WERI-Rb-1 (cell line): ENCODE data around the gene SULT1C3.

Experiments used
- DNase-seq: peaks from one replicate; pipeline ENCODE4 v3.0.0-alpha.2; 2020
- H3K27ac ChIP-seq: fragments of 250-450 bp; sonication (Bioruptor Pico); 2 replicates; pipeline ENCODE4 v1.5.1; 2020; ENCODE audit warnings: mild to moderate bottlenecking, moderate library complexity
- H3K27me3 ChIP-seq: fragments of 250-450 bp; sonication (Bioruptor Pico); 2 replicates; pipeline ENCODE4 v1.5.1; 2021; ENCODE audit warnings: mild to moderate bottlenecking, low read depth, moderate library complexity; ENCODE audit not compliant: insufficient read depth, severe bottlenecking
- H3K36me3 ChIP-seq: fragments of 250-450 bp; sonication (Bioruptor Pico); 2 replicates; pipeline ENCODE4 v1.5.1; 2020; ENCODE audit warnings: mild to moderate bottlenecking, moderate library complexity
- H3K4me3 ChIP-seq: 2 replicates; pipeline ENCODE4 v1.5.1; 2011; ENCODE audit warnings: low read depth, mild to moderate bottlenecking, control low read depth, low read length
- H3K9me3 ChIP-seq: fragments of 250-450 bp; sonication (Bioruptor Pico); 2 replicates; pipeline ENCODE4 v1.5.1; 2021; ENCODE audit warnings: mild to moderate bottlenecking, moderate library complexity; ENCODE audit not compliant: severe bottlenecking
- CTCF ChIP-seq: IDR thresholded peaks from 2 replicates; pipeline ENCODE4 v1.5.1; 2011; ENCODE audit warnings: low read depth, mild to moderate bottlenecking, control low read depth, inconsistent platforms, low read length

The SULT1C3 gene

GRCh38 chr2:108263401-108263800 lies 23.6 kb downstream of the SULT1C3 start:
- DNase-seq = no peak
- no peaks in the 10 kb centered on the region for H3K36me3 ChIP-seq
- no peak overlapping the region for H3K4me3 ChIP-seq
- no peak for TF ChIP-seq CTCF
- peaks cover 61% of the 10 kb centered on the region for H3K27me3 ChIP-seq
- no peaks in the 10 kb centered on the region for H3K9me3 ChIP-seq
- H3K27ac ChIP-seq = no peak overlapping the region

GRCh38 chr2:108266218-108266617 lies 26.4 kb downstream of the SULT1C3 start:
- Histone ChIP-seq H3K27ac (no peak overlapping the region), H3K36me3 (no peaks in the 10 kb centered on the region), H3K4me3 (no peak overlapping the region), H3K27me3 (peaks cover 72% of the 10 kb centered on the region), H3K9me3 (no peaks in the 10 kb centered on the region)
- no peak for DNase-seq
- TF ChIP-seq CTCF = no peak

- peaks cover 81% of the 10 kb centered on the region for H3K27me3 ChIP-seq
- no peaks in the 10 kb centered on the region for H3K36me3 ChIP-seq
- H3K9me3 ChIP-seq = no peaks in the 10 kb centered on the region
- no peak for TF ChIP-seq CTCF
- DNase-seq = no peak
- H3K4me3 ChIP-seq = no peak overlapping the region
- no peak overlapping the region for H3K27ac ChIP-seq
Observed at GRCh38 chr2:108267101-108267500, 27.3 kb downstream of the SULT1C3 start.

- Histone ChIP-seq H3K36me3 (no peaks in the 10 kb centered on the region), H3K27me3 (peaks cover 82% of the 10 kb centered on the region), H3K4me3 (no peak overlapping the region), H3K9me3 (no peaks in the 10 kb centered on the region), H3K27ac (no peak overlapping the region)
- no peak for DNase-seq
- no peak for TF ChIP-seq CTCF
Observed at GRCh38 chr2:108268001-108268400, 28.2 kb downstream of the SULT1C3 start.

GRCh38 chr2:108270346-108270745 lies 30.6 kb downstream of the SULT1C3 start:
- H3K9me3 ChIP-seq = no peaks in the 10 kb centered on the region
- no peak overlapping the region for H3K4me3 ChIP-seq
- DNase-seq = no peak
- peaks cover 78% of the 10 kb centered on the region for H3K27me3 ChIP-seq
- H3K36me3 ChIP-seq = no peaks in the 10 kb centered on the region
- H3K27ac ChIP-seq = no peak overlapping the region
- no peak for TF ChIP-seq CTCF

- Histone ChIP-seq H3K9me3 (no peaks in the 10 kb centered on the region), H3K27me3 (peaks cover 74% of the 10 kb centered on the region), H3K36me3 (no peaks in the 10 kb centered on the region), H3K27ac (no peak overlapping the region), H3K4me3 (no peak overlapping the region)
- no peak for DNase-seq
- TF ChIP-seq CTCF = no peak
Observed at GRCh38 chr2:108270768-108271506, 31.2 kb downstream of the SULT1C3 start.
